Epidermal melanocyte (primary cell): ENCODE data around the gene TRMT1.
A peak's percentile ranks its signal among the peaks of the same experiment; 100 is the strongest.
"Not testable (repeated sequence)": the region's sequence is repeated elsewhere in the genome, so short reads cannot be mapped to it uniquely, and the experiment has no call there.

Experiments
- DNase-seq: peaks from one replicate; pipeline ENCODE4 v3.0.0; 2011; ENCODE audit warnings: low spot score; ENCODE audit not compliant: insufficient read length

Gene TRMT1

GRCh38 chr19:13116282-13117175 is at the start of gene TRMT1:
TSS of gene TRMT1 (minus strand) at chr19:13116740. CDS start at chr19:13116399, 341 bp downstream.
- peak; percentile 100 for DNase-seq

DNA sequence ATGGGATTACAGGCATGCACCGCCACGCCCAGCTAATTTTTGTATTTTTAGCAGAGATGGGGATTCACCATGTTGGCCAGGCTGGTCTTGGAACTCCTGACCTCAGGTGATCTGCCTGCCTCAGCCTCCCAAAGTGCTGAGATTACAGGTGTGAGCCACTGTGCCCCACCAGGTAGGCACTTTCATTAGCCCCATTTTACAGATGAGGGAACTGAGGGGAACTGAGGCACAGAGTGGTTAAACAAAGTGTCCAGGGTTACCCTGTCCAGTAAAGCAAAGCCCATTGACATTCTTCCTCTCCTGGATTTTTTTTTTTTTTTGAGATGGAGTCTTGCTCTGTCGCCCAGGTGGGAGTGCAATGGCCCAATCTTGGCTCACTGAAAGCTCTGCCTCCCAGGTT is 49.6 kb upstream of the TRMT1 start:
- DNase-seq, result not testable (repeated sequence)

- DNase-seq, result no peak
Observed at GRCh38 chr19:13165162-13165997, 48.8 kb upstream of the TRMT1 start.

DNA sequence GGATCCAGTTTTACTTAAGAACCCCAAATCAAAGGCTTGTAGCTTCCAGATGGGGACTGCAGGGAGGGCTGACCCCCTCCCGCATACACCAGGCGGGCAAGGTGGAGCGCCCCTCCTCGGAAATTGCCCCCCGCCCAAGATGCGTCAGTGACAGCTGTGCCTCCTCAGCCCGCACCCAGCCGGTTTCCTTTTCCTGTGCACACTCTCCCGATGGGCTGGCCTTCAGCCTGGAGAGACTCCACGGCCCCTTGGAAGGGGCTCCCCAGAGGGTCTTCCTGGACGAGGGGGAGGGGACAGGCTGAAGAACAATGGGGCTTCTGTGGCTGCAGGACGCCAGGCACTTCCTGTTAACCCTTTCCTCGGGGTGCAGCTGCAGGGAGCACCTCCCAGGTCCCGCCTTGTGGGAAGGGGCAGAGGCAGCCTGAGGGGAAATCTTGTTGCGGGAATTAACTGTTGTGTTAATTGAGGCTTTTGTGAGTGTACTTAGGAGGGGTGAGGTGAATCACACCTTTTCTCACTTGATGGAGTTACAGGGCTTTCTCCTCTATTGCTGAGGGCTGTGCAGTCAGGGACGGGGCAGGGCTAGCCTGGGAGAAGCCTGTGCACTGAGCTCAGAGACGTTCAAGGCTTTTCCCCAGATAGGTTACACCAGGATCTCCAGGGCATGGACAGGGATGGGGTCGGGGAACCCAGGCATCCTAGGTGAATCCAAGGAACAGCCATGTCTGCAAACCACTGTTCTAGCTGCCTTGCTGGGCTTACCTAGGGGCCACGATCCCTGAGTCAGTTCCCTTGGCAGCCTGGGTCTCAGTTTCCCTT is 48.0 kb upstream of the TRMT1 start:
- DNase-seq, result peak; percentile 61

- DNase-seq, result peak; percentile 79
Observed at GRCh38 chr19:13163609-13164342, 47.2 kb upstream of the TRMT1 start.

DNA sequence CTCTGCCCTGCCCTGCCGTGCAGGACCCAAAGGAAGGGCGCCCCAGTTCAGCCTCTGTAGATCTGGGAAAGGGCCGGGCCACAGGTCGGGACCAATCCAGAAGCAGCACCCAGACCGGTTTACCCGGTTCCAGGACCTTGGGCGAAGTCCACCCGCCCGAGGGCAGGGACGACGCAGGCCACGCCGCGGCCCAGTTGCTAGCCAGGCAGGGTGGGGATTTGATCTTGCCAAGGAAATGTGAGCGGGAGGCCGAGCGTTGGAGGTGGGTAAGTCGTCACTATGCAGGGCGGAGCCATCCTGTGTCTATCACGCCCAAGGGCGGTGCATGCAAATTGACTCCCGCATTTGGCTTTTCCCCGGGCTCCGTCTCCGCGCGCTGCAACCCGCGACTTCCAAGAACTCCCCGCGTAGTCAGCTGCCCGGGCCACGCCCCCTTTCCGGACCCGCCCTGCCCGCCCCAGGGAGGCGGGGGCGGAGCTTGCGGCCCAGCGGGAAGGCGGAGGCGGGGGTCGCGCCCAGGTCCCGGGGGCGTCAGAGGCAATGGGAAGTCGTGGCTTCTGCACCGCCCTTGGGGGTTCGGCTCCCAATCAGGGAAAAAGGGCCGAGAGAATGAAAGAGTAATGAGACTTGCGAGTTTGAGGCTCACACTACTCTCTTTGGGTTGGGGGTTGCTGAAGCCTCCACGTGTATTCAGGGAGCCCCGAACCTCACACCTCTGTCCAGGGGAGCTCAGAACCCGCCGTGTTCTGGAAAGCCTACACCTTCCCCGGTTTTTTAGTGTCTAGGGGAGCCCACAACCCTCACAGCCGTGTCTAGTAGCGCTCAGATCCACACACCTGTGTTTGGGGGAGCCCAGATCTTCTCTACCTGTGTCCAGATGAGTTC is 46.4 kb upstream of the TRMT1 start:
- DNase-seq, result peak; percentile 82

DNA sequence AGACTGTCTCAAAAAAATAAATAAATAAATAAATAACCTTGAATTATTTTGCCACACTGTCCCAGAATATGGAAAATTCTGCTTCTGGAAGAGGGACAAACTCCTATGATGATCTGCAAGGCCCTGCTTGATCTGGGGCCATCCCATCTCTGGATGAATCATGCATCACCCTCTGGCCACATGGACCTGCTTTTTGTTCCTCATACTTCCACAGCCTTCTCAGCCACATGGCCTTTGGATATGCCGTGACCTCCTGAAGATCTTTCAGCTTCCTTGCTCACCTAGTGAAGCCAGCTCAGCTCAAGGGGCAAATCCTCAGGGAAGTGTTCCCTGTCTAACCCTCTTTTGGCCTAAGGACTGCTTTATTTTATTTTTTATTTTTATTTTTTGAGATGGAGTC is 44.0 kb upstream of the TRMT1 start:
- DNase-seq, result peak; percentile 10

- no peak for DNase-seq
Observed at GRCh38 chr19:13159713-13160112, 43.2 kb upstream of the TRMT1 start.

DNA sequence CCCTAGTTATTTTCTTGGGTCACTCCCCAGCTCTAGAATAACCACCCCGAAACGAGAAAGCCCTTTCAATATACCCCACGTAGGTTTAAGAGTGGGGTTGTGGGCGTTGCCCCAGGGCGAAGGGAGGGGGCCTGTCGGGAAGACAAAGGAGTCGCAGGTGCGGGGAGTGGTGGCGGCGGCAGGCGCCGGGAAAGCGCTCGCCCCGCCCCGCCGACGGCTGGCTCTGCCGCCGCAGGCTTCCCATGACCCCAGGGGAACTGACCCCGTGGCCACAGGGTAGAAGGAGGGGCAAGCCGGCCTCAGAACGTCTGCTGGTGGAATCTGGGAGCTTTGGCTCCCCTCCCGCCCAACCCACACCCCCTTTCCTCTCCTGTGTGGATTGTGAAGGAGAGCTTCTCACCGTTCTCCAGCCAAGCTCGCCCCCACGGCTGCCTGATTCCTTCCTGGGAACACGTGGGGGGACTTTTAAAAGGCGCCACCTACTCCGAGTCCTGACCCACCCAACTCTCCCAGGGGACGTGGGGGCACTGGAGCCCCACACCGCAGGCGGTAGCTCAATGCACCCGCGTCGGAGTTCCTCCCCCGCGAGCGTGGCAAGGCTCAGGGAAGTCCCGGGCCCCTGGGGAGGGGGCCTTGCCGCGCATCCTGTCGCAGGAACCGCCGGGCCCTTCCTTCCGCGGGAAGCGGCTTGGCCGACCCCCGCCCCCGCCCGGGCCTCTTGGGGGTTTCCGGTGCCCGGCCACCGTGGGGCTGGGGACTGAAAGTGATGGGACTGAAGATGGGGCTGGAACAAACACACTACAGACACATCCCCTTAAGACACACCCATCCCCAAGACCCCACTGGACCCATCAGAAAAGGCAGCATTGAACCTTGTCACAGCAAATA is 39.2 kb upstream of the TRMT1 start:
- peak; percentile 63 for DNase-seq

GRCh38 chr19:13154911-13155471 is 38.5 kb upstream of the TRMT1 start:
- DNase-seq, result peak; percentile 56

GRCh38 chr19:13154241-13154778 is 37.8 kb upstream of the TRMT1 start:
- DNase-seq, result peak; percentile 46

GRCh38 chr19:13153569-13154240 is 37.2 kb upstream of the TRMT1 start:
- no peak for DNase-seq

DNA sequence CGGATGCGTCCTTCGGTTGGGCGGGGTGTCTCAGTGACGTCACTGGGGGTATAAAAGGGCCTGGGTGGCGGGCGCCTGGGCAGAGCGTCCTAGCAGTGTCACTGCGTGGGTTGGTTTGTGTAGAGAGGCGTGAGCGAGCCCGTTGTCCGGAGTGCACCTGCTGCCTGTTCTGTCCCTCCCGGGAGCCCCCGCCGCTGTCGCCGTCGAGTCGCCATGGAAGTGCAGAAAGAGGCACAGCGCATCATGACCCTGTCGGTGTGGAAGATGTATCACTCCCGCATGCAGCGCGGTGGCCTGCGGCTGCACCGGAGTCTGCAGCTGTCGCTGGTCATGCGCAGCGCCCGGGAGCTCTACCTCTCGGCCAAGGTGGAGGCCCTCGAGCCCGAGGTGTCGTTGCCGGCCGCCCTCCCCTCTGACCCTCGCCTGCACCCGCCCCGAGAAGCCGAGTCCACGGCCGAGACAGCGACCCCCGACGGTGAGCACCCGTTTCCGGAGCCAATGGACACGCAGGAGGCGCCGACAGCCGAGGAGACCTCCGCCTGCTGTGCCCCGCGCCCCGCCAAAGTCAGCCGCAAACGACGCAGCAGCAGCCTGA is 36.5 kb upstream of the TRMT1 start:
- DNase-seq, result peak; percentile 93

DNA sequence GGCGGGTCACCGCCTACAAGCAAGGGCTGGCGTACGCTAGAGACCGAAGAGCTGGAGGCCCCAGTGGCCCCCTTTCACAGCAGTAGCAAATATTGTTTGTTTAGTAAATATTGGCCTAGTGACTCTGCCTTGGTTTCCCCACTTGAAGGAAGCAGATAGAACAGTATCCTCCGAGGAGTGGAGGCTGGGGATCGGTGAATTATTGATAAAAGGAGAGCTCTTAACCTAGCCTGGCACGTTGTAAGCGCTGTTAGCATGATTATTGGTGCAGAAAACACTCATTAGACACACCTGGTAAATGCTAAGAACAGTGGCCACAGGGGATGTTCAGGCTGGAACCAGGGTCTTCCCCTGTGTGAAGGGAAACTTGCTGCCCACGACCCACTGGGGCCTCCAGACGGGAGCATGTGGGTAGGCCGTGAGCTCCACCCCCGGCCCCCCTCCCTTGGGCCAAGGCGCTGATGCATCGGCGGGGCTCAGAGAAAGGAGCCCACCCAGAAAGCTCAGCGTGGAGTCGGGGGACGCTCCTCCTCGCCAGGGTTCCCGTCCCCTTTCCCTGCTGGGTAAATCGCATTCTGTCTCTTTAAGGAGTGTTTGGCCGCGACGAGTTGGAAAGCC is 35.9 kb upstream of the TRMT1 start:
- DNase-seq, result no peak

GRCh38 chr19:13151605-13152355 is 35.2 kb upstream of the TRMT1 start:
- DNase-seq, result peak; percentile 93
